Middle frontal gyrus (tissue), 1 donor: ENCODE measurements around the gene ITGA3.

Experiments
- DNase-seq: peaks from one replicate; pipeline ENCODE4 v3.0.0-alpha.2; 2015; ENCODE audit warnings: low spot score; ENCODE audit errors: extremely low spot score

The ITGA3 gene

GRCh38 chr17:50093246-50093645 lies 37.3 kb downstream of the ITGA3 start:
- DNase-seq: no peak

- no peak for DNase-seq
Measured at GRCh38 chr17:50093807-50094206, 37.9 kb downstream of the ITGA3 start.

- DNase-seq: peak; percentile 94
Measured at GRCh38 chr17:50094243-50094752, 38.4 kb downstream of the ITGA3 start.

GRCh38 chr17:50094753-50095619 lies 39.1 kb downstream of the ITGA3 start, which contains the start of gene PDK2:
PDK2 (plus strand) TSS chr17:50095351; CDS start chr17:50095436, 85 bp downstream.
- peak; percentile 91 for DNase-seq

- DNase-seq: no peak
Measured at GRCh38 chr17:50095626-50096037, 39.7 kb downstream of the ITGA3 start.

GRCh38 chr17:50096092-50096491 lies 40.2 kb downstream of the ITGA3 start:
- no peak for DNase-seq

- DNase-seq: no peak
Measured at GRCh38 chr17:50096758-50097157, 40.8 kb downstream of the ITGA3 start.

GRCh38 chr17:50097455-50097854 lies 41.5 kb downstream of the ITGA3 start:
- DNase-seq: no peak

GRCh38 chr17:50097926-50098325 lies 42.0 kb downstream of the ITGA3 start:
- no peak for DNase-seq

- DNase-seq: no peak
Measured at GRCh38 chr17:50098583-50098982, 42.7 kb downstream of the ITGA3 start.

- DNase-seq: no peak
Measured at GRCh38 chr17:50099003-50099402, 43.1 kb downstream of the ITGA3 start.

- DNase-seq: no peak
Measured at GRCh38 chr17:50100480-50100883, 44.6 kb downstream of the ITGA3 start.

- no peak for DNase-seq
Measured at GRCh38 chr17:50100921-50101345, 45.0 kb downstream of the ITGA3 start.

- no peak for DNase-seq
Measured at GRCh38 chr17:50101346-50102163, 45.6 kb downstream of the ITGA3 start.

- DNase-seq: no peak
Measured at GRCh38 chr17:50102164-50102991, 46.5 kb downstream of the ITGA3 start.

- no peak for DNase-seq
Measured at GRCh38 chr17:50103252-50103651, 47.3 kb downstream of the ITGA3 start.

GRCh38 chr17:50103941-50104340 lies 48.0 kb downstream of the ITGA3 start:
- no peak for DNase-seq

- no peak for DNase-seq
Measured at GRCh38 chr17:50105811-50106210, 49.9 kb downstream of the ITGA3 start.

GRCh38 chr17:50106393-50107131 lies 50.7 kb downstream of the ITGA3 start:
- no peak for DNase-seq

GRCh38 chr17:50107790-50108414 lies 52.0 kb downstream of the ITGA3 start:
- no peak for DNase-seq
